GM12873 (cell line): ENCODE results near the gene FAM83G.

ENCODE experiments used
- TF ChIP-seq, protein P1 (sequence below): IDR thresholded peaks from 2 replicates; pipeline ENCODE4 v1.5.1; 2012; ENCODE audit warnings: low read depth, mild to moderate bottlenecking, moderate library complexity, low read length, control low read depth; ENCODE audit not compliant: insufficient read depth; ENCODE audit errors: missing control alignments

FAM83G gene

DNA sequence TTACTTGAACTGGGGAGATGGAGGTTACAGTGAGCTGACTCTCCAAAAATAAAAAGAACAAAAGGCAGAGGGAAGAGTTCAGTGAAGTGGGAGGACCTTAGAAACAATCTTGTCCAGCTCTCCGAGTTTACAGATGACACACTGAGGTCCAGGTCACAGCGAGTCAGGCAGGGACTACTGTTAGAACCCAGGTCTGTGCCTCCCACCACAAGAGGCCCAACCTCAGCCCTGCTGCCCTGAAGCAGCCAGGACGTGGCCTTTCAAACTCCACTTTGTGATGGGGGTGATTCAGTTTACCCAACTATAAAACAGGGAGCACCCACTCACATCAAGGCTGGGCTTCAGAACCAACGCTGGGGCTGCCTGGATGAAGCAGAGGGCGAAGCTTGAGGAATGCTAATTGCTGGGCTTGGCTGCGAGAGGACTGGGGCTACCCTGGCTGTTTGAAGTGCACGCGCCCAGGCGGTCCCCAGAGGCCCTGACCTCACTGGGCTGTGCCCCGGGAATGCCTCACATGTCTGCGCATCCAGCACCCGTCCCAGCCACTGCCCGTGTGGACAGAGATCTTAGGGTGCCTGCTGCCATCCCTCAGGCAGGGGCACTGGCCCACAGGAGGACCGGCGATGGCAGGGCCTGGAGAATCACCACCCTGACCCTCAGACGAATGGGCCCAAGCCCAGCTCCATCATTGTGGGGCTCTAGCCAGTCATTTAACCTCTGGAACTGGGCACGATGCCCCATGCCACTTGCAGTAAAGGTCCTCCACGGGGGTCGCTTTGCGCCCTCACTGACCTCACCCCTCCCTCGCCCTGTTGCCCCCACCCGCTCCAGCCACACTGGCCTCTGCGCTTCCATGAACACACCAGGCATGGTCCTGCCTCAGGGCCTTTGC lies 41.2 kb downstream of the FAM83G start:
- TF ChIP-seq, protein P1, sequence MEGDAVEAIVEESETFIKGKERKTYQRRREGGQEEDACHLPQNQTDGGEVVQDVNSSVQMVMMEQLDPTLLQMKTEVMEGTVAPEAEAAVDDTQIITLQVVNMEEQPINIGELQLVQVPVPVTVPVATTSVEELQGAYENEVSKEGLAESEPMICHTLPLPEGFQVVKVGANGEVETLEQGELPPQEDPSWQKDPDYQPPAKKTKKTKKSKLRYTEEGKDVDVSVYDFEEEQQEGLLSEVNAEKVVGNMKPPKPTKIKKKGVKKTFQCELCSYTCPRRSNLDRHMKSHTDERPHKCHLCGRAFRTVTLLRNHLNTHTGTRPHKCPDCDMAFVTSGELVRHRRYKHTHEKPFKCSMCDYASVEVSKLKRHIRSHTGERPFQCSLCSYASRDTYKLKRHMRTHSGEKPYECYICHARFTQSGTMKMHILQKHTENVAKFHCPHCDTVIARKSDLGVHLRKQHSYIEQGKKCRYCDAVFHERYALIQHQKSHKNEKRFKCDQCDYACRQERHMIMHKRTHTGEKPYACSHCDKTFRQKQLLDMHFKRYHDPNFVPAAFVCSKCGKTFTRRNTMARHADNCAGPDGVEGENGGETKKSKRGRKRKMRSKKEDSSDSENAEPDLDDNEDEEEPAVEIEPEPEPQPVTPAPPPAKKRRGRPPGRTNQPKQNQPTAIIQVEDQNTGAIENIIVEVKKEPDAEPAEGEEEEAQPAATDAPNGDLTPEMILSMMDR = no peak

DNA sequence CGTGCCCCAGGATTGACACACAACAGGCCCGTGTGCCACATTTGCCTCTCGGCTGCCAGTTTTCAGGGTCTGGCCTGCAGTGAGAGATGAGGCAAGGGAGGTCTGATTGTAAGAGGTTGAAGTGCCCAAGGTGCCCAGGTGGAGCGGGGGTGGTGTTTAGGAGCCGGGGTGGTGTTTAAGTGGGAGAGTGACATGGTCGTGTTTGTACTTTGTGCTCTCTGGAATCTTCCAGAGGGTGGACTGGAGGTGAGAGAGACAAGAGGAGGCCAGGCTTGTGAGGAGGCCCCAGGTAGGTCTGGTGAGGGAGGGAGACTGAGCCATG lies 42.1 kb downstream of the FAM83G start:
- TF ChIP-seq, protein P1 = no peak

DNA sequence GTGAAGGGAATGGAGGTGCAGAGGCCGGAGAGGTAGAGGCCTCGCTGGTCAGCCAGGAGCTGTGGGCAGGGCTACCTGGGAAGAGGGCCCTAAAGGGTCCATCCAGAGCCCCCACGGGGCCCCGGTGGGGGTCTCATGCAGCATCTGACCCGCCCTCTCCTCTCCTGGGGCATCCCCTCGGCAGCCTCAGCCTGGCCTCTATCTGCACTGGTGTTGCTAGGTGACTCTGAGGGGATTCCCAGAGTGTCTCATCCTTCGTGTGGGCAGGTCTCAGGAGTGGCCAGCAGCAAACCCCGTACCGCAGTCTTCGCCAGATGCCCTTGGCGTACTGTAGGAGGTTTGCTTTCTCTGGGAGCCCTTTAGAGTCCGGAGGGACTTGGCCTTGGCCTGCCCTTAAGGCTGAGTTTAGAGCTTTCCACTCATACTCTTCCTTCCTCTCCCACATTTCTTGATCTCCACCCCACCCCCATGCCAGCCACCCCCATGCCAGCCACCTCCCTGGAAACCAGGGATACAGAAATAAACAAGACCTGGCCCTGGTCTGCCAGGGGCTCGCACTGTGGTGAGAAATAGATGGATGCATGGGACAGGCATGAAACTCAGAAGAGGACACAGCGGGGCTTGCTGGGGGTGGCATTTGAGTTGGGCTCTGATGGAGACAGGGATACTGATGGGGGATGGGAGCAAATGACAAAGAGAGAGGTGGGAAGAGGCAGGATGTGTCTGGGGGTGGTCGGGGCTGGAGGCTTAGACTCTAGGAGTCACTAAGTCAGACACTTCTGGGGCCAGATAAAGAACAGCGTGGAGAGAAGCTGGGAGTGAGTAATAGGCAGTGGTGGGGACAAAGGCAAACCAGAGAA lies 42.7 kb downstream of the FAM83G start:
- TF ChIP-seq, protein P1 = no peak

DNA sequence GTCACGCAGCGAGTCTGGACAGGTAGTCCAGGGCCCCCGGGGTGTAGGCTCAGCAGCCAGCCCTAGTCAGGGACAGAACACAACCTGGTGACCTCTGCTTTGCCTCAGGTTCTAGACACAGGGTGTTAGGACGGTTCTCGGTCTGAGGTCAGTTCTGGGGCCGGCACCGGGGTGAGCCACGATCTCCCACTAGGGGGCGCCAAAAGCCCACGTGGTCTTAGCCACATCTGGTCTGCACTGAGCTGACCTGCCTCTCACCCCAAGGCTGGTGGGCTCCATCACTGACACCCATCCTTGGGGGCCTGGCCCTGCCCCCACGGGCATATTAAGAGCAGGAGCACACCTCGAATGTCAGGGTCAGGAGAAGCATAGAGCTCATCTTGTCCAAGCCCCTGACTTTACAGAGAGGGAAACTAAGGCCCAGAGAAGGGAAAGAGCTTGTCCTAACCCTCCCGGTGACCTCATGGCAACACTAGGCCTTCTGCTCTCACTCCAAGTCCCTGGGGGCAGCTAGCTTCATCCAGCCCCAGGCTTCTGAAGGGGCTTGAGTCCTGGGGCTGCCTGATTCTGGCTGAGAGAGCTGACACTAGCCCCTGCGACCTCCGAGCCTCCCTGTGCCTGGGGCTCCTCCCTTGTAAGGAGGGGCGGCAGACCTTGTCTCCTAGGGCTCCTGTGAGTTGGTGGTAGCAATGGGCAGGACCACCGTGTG lies 43.6 kb downstream of the FAM83G start:
- TF ChIP-seq, protein P1 = peak; percentile 99

DNA sequence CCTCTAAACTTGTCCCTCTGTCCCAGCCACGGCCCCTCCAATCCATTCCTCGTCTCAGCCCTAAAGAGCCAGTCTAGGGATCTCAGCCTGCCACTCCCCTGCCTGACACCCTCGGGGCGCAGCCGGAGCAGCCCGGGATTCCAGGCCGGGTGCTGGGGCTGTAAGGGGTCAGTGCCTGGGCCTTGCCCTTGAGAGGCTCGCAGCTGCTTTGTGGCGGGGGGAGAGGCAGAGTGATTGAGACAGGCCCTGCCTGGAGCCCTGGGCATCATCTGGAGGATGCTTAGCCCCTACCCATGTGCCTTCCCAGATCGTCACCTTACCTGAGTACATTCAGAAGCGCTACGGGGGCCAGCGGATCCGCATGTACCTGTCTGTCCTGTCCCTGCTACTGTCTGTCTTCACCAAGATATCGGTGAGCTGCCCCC lies 44.3 kb downstream of the FAM83G start:
- TF ChIP-seq, protein P1 = no peak

DNA sequence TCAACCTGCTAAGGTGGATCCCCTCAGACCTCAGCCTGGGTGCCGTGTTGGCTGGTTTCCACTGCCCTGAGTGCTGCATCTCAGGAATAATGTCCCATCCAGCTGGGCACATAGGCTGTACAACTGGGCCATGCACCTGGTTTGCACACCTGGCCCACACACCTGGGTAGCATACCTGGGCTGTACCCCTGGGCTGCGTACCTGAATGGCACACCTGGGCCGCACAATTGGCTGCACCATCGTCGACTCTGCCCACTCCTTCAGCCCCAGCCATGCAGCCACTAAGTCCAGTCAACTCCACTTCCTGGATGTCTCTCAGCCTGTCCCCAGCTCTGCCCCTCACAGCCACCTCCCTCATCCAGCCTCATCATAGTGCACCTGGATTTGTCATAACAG lies 44.7 kb downstream of the FAM83G start:
- TF ChIP-seq, protein P1 = no peak
